HepG2 (cell line): ENCODE measurements around the gene ZNF524. TPM values are rescaled to one million over a fixed set of nuclear protein-coding genes. Genes with fewer than 3 reads are reported as not detected.
A peak's percentile ranks its signal among the peaks of the same experiment; 100 is the strongest.

Source experiments
- ATAC-seq: fragments of 200-7000 bp; cut with Tn5 transposase; 3 replicates; pipeline ENCODE4 v1.9.1; 2020; ENCODE audit warnings: mild to moderate bottlenecking, moderate library complexity
- BruUV-seq: library from RNA; stranded (reverse); fragments of 400-500 nt; replicated peaks from 2 replicates; lab custom pipeline; 2021; lab: Mats Ljungman, UMichigan
- CTCF ChIA-PET: fragments of 300-600 bp; formaldehyde crosslinking; extraction: SDS; loops from one replicate; lab custom pipeline; 2021; ENCODE audit warnings: low total read pairs, inconsistent platforms, low intra/inter-chr PET ratio; lab: Yijun Ruan, JAX
- POLR2A ChIA-PET: fragments of 350-600 bp; sonication (Branson Sonifier 250); formaldehyde crosslinking; loops from one replicate; lab custom pipeline; 2020; ENCODE audit warnings: antibody characterized with exemption, inconsistent platforms; lab: Yijun Ruan, JAX
- DNase-seq: peaks from one replicate; pipeline ENCODE4 v3.0.0-alpha.2; 2015; ENCODE audit warnings: low spot score
- FAIRE-seq: peaks from 3 replicates; lab custom pipeline; 2011; peaks lifted over from hg19 to GRCh38; lab: Jason Lieb, UNC
- H2AFZ ChIP-seq: one replicate; pipeline ENCODE4 v1.6.1; 2011; ENCODE audit warnings: low read length, inconsistent platforms
- H3K27ac ChIP-seq: fragments of 300-600 bp; 3 replicates; pipeline ENCODE4 v1.8.0; 2011; ENCODE audit warnings: mixed run types, mild to moderate bottlenecking, mixed read lengths, low read length, inconsistent platforms; ENCODE audit not compliant: insufficient read depth; ENCODE audit errors: extremely low read length
- H3K27me3 ChIP-seq, 2 experiments: fragments of 200-600 bp in 1 of 2; 2 replicates in 1 of 2; 3 replicates in 1 of 2; pipeline versions ENCODE4 v1.6.0 to v1.8.0; 2011; ENCODE audit warnings: low read length in 2 of 2, mild to moderate bottlenecking in 2 of 2, moderate library complexity in 2 of 2, inconsistent platforms in 1 of 2; ENCODE audit not compliant: insufficient read depth in 2 of 2, control insufficient read depth in 1 of 2
- H3K36me3 ChIP-seq, 2 experiments: fragments of 200-600 bp in 1 of 2; replicated peaks in 1 of 2; 2 replicates in 1 of 2; 3 replicates in 1 of 2; pipeline versions ENCODE4 v1.5.1 to v1.8.0; 2011; ENCODE audit warnings: low read length in 2 of 2, inconsistent platforms in 1 of 2; ENCODE audit not compliant: insufficient read depth in 2 of 2, control insufficient read depth in 1 of 2
- H3K4me1 ChIP-seq: 2 replicates; pipeline ENCODE4 v1.5.1; 2012; ENCODE audit warnings: low read length, inconsistent platforms; ENCODE audit not compliant: insufficient read depth
- H3K4me2 ChIP-seq: 2 replicates; pipeline ENCODE4 v1.6.0; 2011; ENCODE audit warnings: low read depth, low read length, inconsistent platforms
- H3K4me3 ChIP-seq, 3 experiments: fragments of 200-600 bp in 1 of 3; sonication (generic), shearing (Covaris generic) in 1 of 3; replicated peaks in 1 of 3; 2 replicates each; pipeline ENCODE4 v1.5.1; 2011 to 2016; ENCODE audit warnings: low read length in 3 of 3, inconsistent platforms in 2 of 3, low read depth in 2 of 3, mild to moderate bottlenecking in 2 of 3, control low read depth in 1 of 3, mixed read lengths in 1 of 3; ENCODE audit not compliant: insufficient read depth in 1 of 3
- H3K79me2 ChIP-seq: one replicate; pipeline ENCODE4 v1.6.1; 2011; ENCODE audit warnings: low read length, inconsistent platforms; ENCODE audit not compliant: insufficient read depth
- H3K9ac ChIP-seq: 2 replicates; pipeline ENCODE4 v1.6.0; 2011; ENCODE audit warnings: mild to moderate bottlenecking, low read depth, low read length, inconsistent platforms; ENCODE audit not compliant: insufficient read depth
- H3K9me3 ChIP-seq: 2 replicates; pipeline ENCODE4 v1.5.1; 2012; ENCODE audit warnings: mild to moderate bottlenecking, low read length
- H4K20me1 ChIP-seq: 2 replicates; pipeline ENCODE4 v1.6.0; 2011; ENCODE audit warnings: inconsistent platforms, mild to moderate bottlenecking, low read length, moderate library complexity; ENCODE audit not compliant: insufficient read depth
- BRD4 ChIP-seq: sonication (generic); formaldehyde crosslinking; IDR thresholded peaks from 2 replicates; pipeline ENCODE4 v1.4.0; 2020; ENCODE audit warnings: missing genetic modification reagents
- MIER2 ChIP-seq: IDR thresholded peaks from 2 replicates; pipeline ENCODE4 v1.6.1; 2016; ENCODE audit warnings: missing biosample characterization, missing genetic modification reagents
- POLR2AphosphoS5 ChIP-seq: IDR thresholded peaks from 2 replicates; pipeline ENCODE4 v1.6.1; 2012; ENCODE audit warnings: low read depth, low read length
- POLR2G ChIP-seq: fragments of 200-400 bp; formaldehyde crosslinking; IDR thresholded peaks from 2 replicates; pipeline ENCODE4 v1.6.1; 2018; ENCODE audit warnings: mild to moderate bottlenecking, low read depth, low read length, moderate library complexity
- ZNF263 ChIP-seq: sonication (generic); formaldehyde crosslinking; IDR thresholded peaks from 2 replicates; pipeline ENCODE4 v1.4.0; 2020; ENCODE audit warnings: missing genetic modification reagents
- ZNF34 ChIP-seq: sonication (generic); formaldehyde crosslinking; IDR thresholded peaks from 2 replicates; pipeline ENCODE4 v1.4.0; 2020; ENCODE audit warnings: mild to moderate bottlenecking, missing genetic modification reagents, borderline replicate concordance
- ZNF576 ChIP-seq: sonication (generic); formaldehyde crosslinking; IDR thresholded peaks from 2 replicates; pipeline ENCODE4 v1.4.0; 2020; ENCODE audit warnings: mild to moderate bottlenecking, missing genetic modification reagents
- ZNF674 ChIP-seq: sonication (generic); formaldehyde crosslinking; IDR thresholded peaks from 2 replicates; pipeline ENCODE4 v1.5.0; 2020; ENCODE audit warnings: low read depth, mild to moderate bottlenecking, missing genetic modification reagents
- ZSCAN21 ChIP-seq: sonication (generic); formaldehyde crosslinking; IDR thresholded peaks from 2 replicates; pipeline ENCODE4 v1.8.0; 2022; ENCODE audit warnings: mild to moderate bottlenecking, missing genetic modification reagents, moderate library complexity, borderline replicate concordance
- WGBS: methylation state at CpG from one replicate; pipeline ENCODE4 v1.1.6; 2017; ENCODE audit warnings: low lambda C conversion rate; 5-methylcytosine and 5-hydroxymethylcytosine counted together
- in situ Hi-C: cut with HindIII; loops from 2 replicates; pipeline ENCODE4 v1.10.0; 2017; ENCODE audit warnings: low pct_unique_long_range_greater_than_20kb; ENCODE audit not compliant: extremely low pct_ligation_motif_present
- intact Hi-C: fragments of 100-400 bp; cut with micrococcal nuclease; formaldehyde crosslinking; loops from one replicate; pipeline ENCODE4 v1.10.0; 2022; ENCODE audit not compliant: unreplicated experiment
- polyA plus RNA-seq, 8 experiments: library from polyadenylated mRNA; depleted of rRNA in 3 of 8; stranded (reverse) in 7 of 8; unstranded in 1 of 8; fragments of >200 nt; fragmentation: Illumina TruSeq in 4 of 8; extraction: Trizol in 4 of 8; gene quantifications; 2 replicates each; pipeline versions ENCODE4 v1.2.1 to v1.2.3, GENCODE V29; 2011 to 2016; ENCODE audit warnings: low read depth in 4 of 8, missing spikeins in 1 of 8, mixed read lengths in 1 of 8; ENCODE audit not compliant: insufficient read depth in 1 of 8
- total RNA-seq, 5 experiments: library from RNA; depleted of rRNA; stranded (reverse); fragments of >200 nt; fragmentation: Illumina TruSeq; extraction: Trizol; gene quantifications; 2 replicates each; pipeline ENCODE4 v1.2.3, GENCODE V29; 2016; ENCODE audit warnings: low read depth in 1 of 5

Gene ZNF524
- total and polyA plus RNA-seq, 2 of the 13 experiments (the other 11 are each of a cell fraction or from before 2014, with no cell fraction given): 3.2 to 4.6 TPM

GRCh38 chr19:55618426-55618825 lies 18.3 kb downstream of the ZNF524 start:
- Histone ChIP-seq H3K36me3 (peaks cover 2 to 5% of the 10 kb centered on the region in 2 experiments; a peak in 1 of 5 replicates), H4K20me1 (peaks cover 8% of the 10 kb centered on the region; the same call in 1 of the 2 replicates), H3K27ac (no peak overlapping the region), H3K27me3 (no peaks in the 10 kb centered on the region), H2AFZ (no peak overlapping the region), H3K9ac (no peak overlapping the region), H3K79me2 (no peaks in the 10 kb centered on the region), H3K4me1 (peaks cover 19% of the 10 kb centered on the region), H3K4me3 (no peak overlapping the region), H3K9me3 (no peaks in the 10 kb centered on the region), H3K4me2 (no peak overlapping the region)
- POLR2A ChIA-PET: interaction anchor here (0.7 kb wide), 1 partner anchor 12 kb away, joined by 5 read pairs; no protein-coding TSS in a partner anchor
- in situ Hi-C loops (no loop called here), intact Hi-C loops (no loop called here)
- 88% methylated on average over 7 of the region's 7 CpGs for WGBS
- no peak for DNase-seq
- FAIRE-seq: no peak
- no peak for ATAC-seq
- CTCF ChIA-PET: no interaction called here
- BruUV-seq: no TSS peak
- TF ChIP-seq ZNF674 (CRISPR knock-in tag): no peak
- no peak for TF ChIP-seq ZNF34 (CRISPR knock-in tag)
- TF ChIP-seq POLR2AphosphoS5: peak; percentile 24; the same call in 1 of the 2 replicates
- no peak for TF ChIP-seq BRD4 (CRISPR knock-in tag)
- TF ChIP-seq ZNF263 (CRISPR knock-in tag): 0 out of 2 replicates have a peak, but pooled peaks have one; percentile 32
- no peak for TF ChIP-seq MIER2 (CRISPR knock-in tag)
- TF ChIP-seq POLR2G: peak; percentile 31; the same call in 1 of the 2 replicates
- no peak for TF ChIP-seq ZSCAN21 (CRISPR knock-in tag)
- TF ChIP-seq ZNF576 (CRISPR knock-in tag): no peak
